Measurements from ENCODE around the gene FBXO42. TPM values are rescaled to one million over a fixed set of nuclear protein-coding genes. Genes with fewer than 3 reads are reported as not detected.

FBXO42 gene
- total RNA-seq, 1 donor from 2014 or later: 18.8 TPM

- peaks cover 82% of the 10 kb centered on the region for H4K20me1 ChIP-seq (ENCODE audit: low read depth)
- no peaks in the 10 kb centered on the region for H3K9me3 ChIP-seq (ENCODE audit: low read depth)
- Mint-ChIP-seq H3K36me3 (peaks cover 5% of the 10 kb centered on the region), H3K27me3 (ENCODE audit: insufficient read depth, low read depth) (no peaks in the 10 kb centered on the region), H3K4me3 (no peak overlapping the region), H3K27ac (no peak overlapping the region), H3K9me3 (no peaks in the 10 kb centered on the region), H3K4me1 (peaks cover 5% of the 10 kb centered on the region)
- H3F3A ChIP-seq (ENCODE audit: low read depth): no peaks in the 10 kb centered on the region
- peaks cover 78% of the 10 kb centered on the region for H3K79me2 ChIP-seq (ENCODE audit: low read depth)
- no peaks in the 10 kb centered on the region for H3K27me3 ChIP-seq
- no peaks in the 10 kb centered on the region for H3K4me1 ChIP-seq
- no peak overlapping the region for H3K9ac ChIP-seq
- H2AFZ ChIP-seq (replicated peaks): no peak overlapping the region
- no peak overlapping the region for H3K4me2 ChIP-seq
- no peak overlapping the region for H3K27ac ChIP-seq
- H3K4me3 ChIP-seq: no peak overlapping the region
- DNase-seq (ENCODE audit: low spot score): no peak
- H3K36me3 ChIP-seq: peaks cover 4% of the 10 kb centered on the region
- no peak for TF ChIP-seq EZH2phosphoT487 (IDR thresholded peaks at IDR 0.05)
- no peak for TF ChIP-seq EZH2 (IDR thresholded peaks at IDR 0.05)
- TF ChIP-seq CTCF (IDR thresholded peaks at IDR 0.05): no peak
Observed at GRCh38 chr1:16318555-16318954, 33.7 kb downstream of the FBXO42 start.

GRCh38 chr1:16315437-16315836 lies 36.8 kb downstream of the FBXO42 start:
- H3K9me3 ChIP-seq (ENCODE audit: low read depth): no peaks in the 10 kb centered on the region
- Mint-ChIP-seq H3K4me1 (peaks cover 5% of the 10 kb centered on the region), H3K9me3 (no peaks in the 10 kb centered on the region), H3K4me3 (no peak overlapping the region), H3K36me3 (peaks cover 14% of the 10 kb centered on the region), H3K27ac (no peak overlapping the region), H3K27me3 (ENCODE audit: insufficient read depth, low read depth) (no peaks in the 10 kb centered on the region)
- peaks cover 4% of the 10 kb centered on the region for H3K36me3 ChIP-seq
- H3F3A ChIP-seq (ENCODE audit: low read depth): no peaks in the 10 kb centered on the region
- DNase-seq (ENCODE audit: low spot score): no peak
- TF ChIP-seq EZH2phosphoT487 (IDR thresholded peaks at IDR 0.05) (no peak), CTCF (IDR thresholded peaks at IDR 0.05) (no peak), EZH2 (IDR thresholded peaks at IDR 0.05) (no peak)
- peaks cover 51% of the 10 kb centered on the region for H4K20me1 ChIP-seq (ENCODE audit: low read depth)
- H3K4me3 ChIP-seq: no peak overlapping the region
- H3K79me2 ChIP-seq (ENCODE audit: low read depth): peaks cover 47% of the 10 kb centered on the region
- H3K4me1 ChIP-seq: no peaks in the 10 kb centered on the region
- H3K4me2 ChIP-seq: no peak overlapping the region
- no peaks in the 10 kb centered on the region for H3K27me3 ChIP-seq
- no peak overlapping the region for H3K27ac ChIP-seq
- H2AFZ ChIP-seq (replicated peaks): no peak overlapping the region
- no peak overlapping the region for H3K9ac ChIP-seq

- DNase-seq (ENCODE audit: low spot score): no peak
- H2AFZ ChIP-seq (replicated peaks): no peak overlapping the region
- Mint-ChIP-seq H3K9me3 (peaks cover 2% of the 10 kb centered on the region), H3K4me3 (no peak overlapping the region), H3K4me1 (no peaks in the 10 kb centered on the region), H3K27ac (no peak overlapping the region), H3K36me3 (peaks cover 28% of the 10 kb centered on the region), H3K27me3 (ENCODE audit: insufficient read depth, low read depth) (no peaks in the 10 kb centered on the region)
- no peaks in the 10 kb centered on the region for H3K9me3 ChIP-seq (ENCODE audit: low read depth)
- no peak overlapping the region for H3K9ac ChIP-seq
- H3K27ac ChIP-seq: no peak overlapping the region
- no peak overlapping the region for H3K4me2 ChIP-seq
- TF ChIP-seq EZH2phosphoT487 (IDR thresholded peaks at IDR 0.05) (no peak), EZH2 (IDR thresholded peaks at IDR 0.05) (no peak), CTCF (IDR thresholded peaks at IDR 0.05) (no peak)
- no peaks in the 10 kb centered on the region for H3K4me1 ChIP-seq
- no peaks in the 10 kb centered on the region for H3K79me2 ChIP-seq (ENCODE audit: low read depth)
- H3K36me3 ChIP-seq: peaks cover 4% of the 10 kb centered on the region
- H3K4me3 ChIP-seq: no peak overlapping the region
- no peaks in the 10 kb centered on the region for H3K27me3 ChIP-seq
- no peaks in the 10 kb centered on the region for H3F3A ChIP-seq (ENCODE audit: low read depth)
- H4K20me1 ChIP-seq (ENCODE audit: low read depth): peaks cover 6% of the 10 kb centered on the region
Observed at GRCh38 chr1:16307222-16307621, 45.1 kb downstream of the FBXO42 start.
